Stimulated activated CD4-positive, alpha-beta T cell treated with anti-CD3 and anti-CD28 coated beads, Interleukin-1b, Interleukin-23, amount 100 ng/mL, for 1 hour (primary cell): ENCODE results near the gene SMIM28.
"Not testable (repeated sequence)": the region's sequence is repeated elsewhere in the genome, so short reads cannot be mapped to it uniquely, and the experiment has no call there.

Source experiments
- DNase-seq, 2 donors: peaks; one replicate each; pipeline ENCODE4 v3.0.0-alpha.2; 2020; ENCODE audit warnings: low read depth in 2 of 2

Gene SMIM28

GRCh38 chr6:138377844-138378243 lies at the start of gene SMIM28:
Gene SMIM28 (plus strand): TSS chr6:138377905. CDS start chr6:138378073, 168 bp downstream.
- no peak for DNase-seq

- no peak for DNase-seq
Observed at GRCh38 chr6:138328210-138328609, 49.5 kb upstream of the SMIM28 start.

- DNase-seq, result no peak
Observed at GRCh38 chr6:138330763-138331162, 46.9 kb upstream of the SMIM28 start.

- DNase-seq, result no peak
Observed at GRCh38 chr6:138331444-138331843, 46.3 kb upstream of the SMIM28 start.

GRCh38 chr6:138331984-138332383 lies 45.7 kb upstream of the SMIM28 start:
- DNase-seq, result no peak

GRCh38 chr6:138334000-138334399 lies 43.7 kb upstream of the SMIM28 start:
- no peak for DNase-seq

- DNase-seq, result no peak
Observed at GRCh38 chr6:138334963-138335362, 42.7 kb upstream of the SMIM28 start.

GRCh38 chr6:138336221-138336620 lies 41.5 kb upstream of the SMIM28 start:
- no peak for DNase-seq

- DNase-seq, result no peak
Observed at GRCh38 chr6:138337076-138337475, 40.6 kb upstream of the SMIM28 start.

GRCh38 chr6:138339024-138339423 lies 38.7 kb upstream of the SMIM28 start:
- no peak for DNase-seq

- no peak for DNase-seq
Observed at GRCh38 chr6:138341176-138341575, 36.5 kb upstream of the SMIM28 start.

GRCh38 chr6:138343112-138343511 lies 34.6 kb upstream of the SMIM28 start:
- no peak for DNase-seq

- no peak for DNase-seq
Observed at GRCh38 chr6:138345565-138346285, 32.0 kb upstream of the SMIM28 start.

GRCh38 chr6:138346302-138347195 lies 31.2 kb upstream of the SMIM28 start:
- DNase-seq, result no peak

GRCh38 chr6:138347864-138348263 lies 29.8 kb upstream of the SMIM28 start:
- no peak for DNase-seq

- DNase-seq, result no peak
Observed at GRCh38 chr6:138349891-138350290, 27.8 kb upstream of the SMIM28 start.

- DNase-seq, result no peak
Observed at GRCh38 chr6:138357928-138358327, 19.8 kb upstream of the SMIM28 start.

GRCh38 chr6:138368684-138369083 lies 9.0 kb upstream of the SMIM28 start:
- not testable (repeated sequence) for DNase-seq

GRCh38 chr6:138370631-138371451 lies 6.9 kb upstream of the SMIM28 start:
- DNase-seq, result no peak

- no peak for DNase-seq
Observed at GRCh38 chr6:138371452-138371711, 6.3 kb upstream of the SMIM28 start.

GRCh38 chr6:138371720-138372119 lies 6.0 kb upstream of the SMIM28 start:
- no peak for DNase-seq

GRCh38 chr6:138372711-138373463 lies 4.8 kb upstream of the SMIM28 start:
- DNase-seq, result no peak
